ENCODE data around the gene PFKP. TPM values are rescaled to one million over a fixed set of nuclear protein-coding genes. Genes with fewer than 3 reads are reported as not detected.

PFKP gene
- total RNA-seq, 1 donor from 2014 or later, result 292 TPM

- Histone ChIP-seq H3K4me3 (ENCODE audit: low read depth, low read length) (no peak overlapping the region), H3K36me3 (ENCODE audit: control insufficient read depth, insufficient read depth, low read length) (peaks cover 1% of the 10 kb centered on the region), H3K27me3 (ENCODE audit: control insufficient read depth, insufficient read depth, low read length) (no peaks in the 10 kb centered on the region)
- peak; percentile 49 for DNase-seq (ENCODE audit: low read depth)
- no peak for TF ChIP-seq CTCF (IDR thresholded peaks at IDR 0.05; ENCODE audit: insufficient read depth, low read length, poor library complexity, severe bottlenecking)
Measured at GRCh38 chr10:3111621-3112163, 44.3 kb downstream of the PFKP start.

DNA sequence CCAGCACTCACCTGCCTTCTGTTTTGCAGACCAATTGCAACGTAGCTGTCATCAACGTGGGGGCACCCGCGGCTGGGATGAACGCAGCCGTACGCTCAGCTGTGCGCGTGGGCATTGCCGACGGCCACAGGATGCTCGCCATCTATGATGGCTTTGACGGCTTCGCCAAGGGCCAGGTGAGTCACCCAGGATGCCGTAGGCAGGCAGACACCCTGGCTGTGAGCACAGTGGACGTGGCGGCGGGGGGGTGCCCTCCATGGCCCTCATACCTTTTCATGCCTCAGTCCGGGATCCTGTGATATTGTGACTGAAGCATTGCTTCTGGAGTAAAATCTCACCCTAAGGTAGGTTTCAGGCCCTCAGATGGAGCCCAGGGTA, 46.0 kb downstream of the PFKP start:
- DNase-seq (ENCODE audit: low read depth), result no peak
- H3K36me3 ChIP-seq (ENCODE audit: control insufficient read depth, insufficient read depth, low read length), result peaks cover 1% of the 10 kb centered on the region
- H3K4me3 ChIP-seq (ENCODE audit: low read depth, low read length), result no peak overlapping the region

GRCh38 chr10:3115685-3116084, 48.3 kb downstream of the PFKP start:
- Histone ChIP-seq H3K4me3 (ENCODE audit: low read depth, low read length) (no peak overlapping the region), H3K36me3 (ENCODE audit: control insufficient read depth, insufficient read depth, low read length) (peaks cover 1% of the 10 kb centered on the region), H3K27me3 (ENCODE audit: control insufficient read depth, insufficient read depth, low read length) (no peaks in the 10 kb centered on the region)
- no peak for DNase-seq (ENCODE audit: low read depth)
- TF ChIP-seq CTCF (IDR thresholded peaks at IDR 0.05; ENCODE audit: insufficient read depth, low read length, poor library complexity, severe bottlenecking), result no peak

More for the DNA sequence above, 46.0 kb downstream of the PFKP start:
- no peaks in the 10 kb centered on the region for H3K27me3 ChIP-seq (ENCODE audit: control insufficient read depth, insufficient read depth, low read length)
- TF ChIP-seq CTCF (IDR thresholded peaks at IDR 0.05; ENCODE audit: insufficient read depth, low read length, poor library complexity, severe bottlenecking), result no peak

DNA sequence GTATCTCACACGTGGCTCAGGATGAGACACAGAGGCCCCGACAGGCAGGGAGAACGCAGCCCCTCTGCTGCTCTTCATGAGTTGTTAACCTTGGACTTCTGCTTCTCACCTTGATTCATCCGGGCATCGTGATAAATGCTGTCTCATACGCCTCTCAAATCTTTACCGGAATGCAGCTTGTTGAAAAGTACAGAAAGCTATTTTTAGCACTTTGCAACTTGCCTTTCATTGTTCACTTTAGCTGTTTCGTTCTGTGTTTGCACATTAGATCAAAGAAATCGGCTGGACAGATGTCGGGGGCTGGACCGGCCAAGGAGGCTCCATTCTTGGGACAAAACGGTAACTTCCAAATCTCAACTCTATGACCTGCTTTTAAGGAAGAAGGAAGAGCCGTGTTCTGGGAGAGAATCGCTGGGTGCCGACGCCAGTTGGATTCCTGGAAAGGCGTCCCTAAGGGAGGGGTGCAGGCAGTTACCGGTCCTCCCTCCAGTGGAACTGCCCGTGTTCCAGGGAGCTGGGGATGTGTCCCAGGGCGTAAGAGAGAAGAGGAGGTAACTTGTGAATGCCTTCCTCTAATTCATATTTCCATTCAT, 49.3 kb downstream of the PFKP start:
- H3K27me3 ChIP-seq (ENCODE audit: control insufficient read depth, insufficient read depth, low read length), result no peaks in the 10 kb centered on the region
- no peak for DNase-seq (ENCODE audit: low read depth)
- TF ChIP-seq CTCF (IDR thresholded peaks at IDR 0.05; ENCODE audit: insufficient read depth, low read length, poor library complexity, severe bottlenecking), result no peak
- no peak overlapping the region for H3K4me3 ChIP-seq (ENCODE audit: low read depth, low read length)
- peaks cover 1% of the 10 kb centered on the region for H3K36me3 ChIP-seq (ENCODE audit: control insufficient read depth, insufficient read depth, low read length)

- no peak for TF ChIP-seq CTCF (IDR thresholded peaks at IDR 0.05; ENCODE audit: insufficient read depth, low read length, poor library complexity, severe bottlenecking)
- H3K36me3 ChIP-seq (ENCODE audit: control insufficient read depth, insufficient read depth, low read length), result peaks cover 1% of the 10 kb centered on the region
- no peaks in the 10 kb centered on the region for H3K27me3 ChIP-seq (ENCODE audit: control insufficient read depth, insufficient read depth, low read length)
Measured at GRCh38 chr10:3117486-3117885, 50.1 kb downstream of the PFKP start.

DNA sequence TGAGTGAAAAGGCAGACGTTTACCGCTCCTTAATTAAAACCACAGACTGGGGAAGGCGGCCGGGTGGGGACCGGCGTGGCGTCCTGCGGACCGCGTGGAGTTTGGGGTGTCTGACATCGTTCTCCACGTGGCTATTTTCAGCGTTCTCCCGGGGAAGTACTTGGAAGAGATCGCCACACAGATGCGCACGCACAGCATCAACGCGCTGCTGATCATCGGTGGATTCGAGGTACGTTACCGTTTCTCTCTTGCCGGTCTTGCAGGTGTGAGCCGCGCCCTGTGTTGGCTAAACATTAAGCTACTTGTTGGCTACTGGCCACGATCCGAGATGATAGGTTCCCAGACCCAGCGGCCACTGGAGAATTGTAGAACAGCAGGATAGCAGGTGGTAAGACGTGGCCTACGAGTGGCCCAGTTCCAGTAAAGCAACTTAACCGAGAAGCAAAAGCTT, 51.3 kb downstream of the PFKP start:
- no peak for DNase-seq (ENCODE audit: low read depth)
- Histone ChIP-seq H3K4me3 (ENCODE audit: low read depth, low read length) (no peak overlapping the region), H3K36me3 (ENCODE audit: control insufficient read depth, insufficient read depth, low read length) (peaks cover 1% of the 10 kb centered on the region), H3K27me3 (ENCODE audit: control insufficient read depth, insufficient read depth, low read length) (no peaks in the 10 kb centered on the region)
- TF ChIP-seq CTCF (IDR thresholded peaks at IDR 0.05; ENCODE audit: insufficient read depth, low read length, poor library complexity, severe bottlenecking), result no peak

More at GRCh38 chr10:3117486-3117885, 50.1 kb downstream of the PFKP start:
- no peak overlapping the region for H3K4me3 ChIP-seq (ENCODE audit: low read depth, low read length)
- no peak for DNase-seq (ENCODE audit: low read depth)

Data from kidney epithelial cell (primary cell).